IMR-90 (cell line): Measurements from ENCODE around the gene BRWD1.

Experiments
- BHLHE40 ChIP-seq: fragments of 150-350 bp; IDR thresholded peaks from 2 replicates; pipeline ENCODE4 v1.6.1; 2016; ENCODE audit warnings: mild to moderate bottlenecking, low read depth, low read length
- CEBPB ChIP-seq: IDR thresholded peaks from 2 replicates; pipeline ENCODE4 v1.6.1; 2012; ENCODE audit warnings: low read depth, low read length, improper control_type of control experiment
- MAZ ChIP-seq: IDR thresholded peaks from 2 replicates; pipeline ENCODE4 v1.6.1; 2012; ENCODE audit warnings: low read depth, mild to moderate bottlenecking, low read length, improper control_type of control experiment, moderate library complexity, borderline replicate concordance
- MXI1 ChIP-seq: IDR thresholded peaks from 2 replicates; pipeline ENCODE4 v1.6.1; 2012; ENCODE audit warnings: low read depth, mild to moderate bottlenecking, low read length, moderate library complexity, borderline replicate concordance
- POLR2A ChIP-seq: IDR thresholded peaks from 2 replicates; pipeline ENCODE4 v1.6.1; 2012; ENCODE audit warnings: mild to moderate bottlenecking, low read depth, low read length
- RAD21 ChIP-seq: IDR thresholded peaks from 2 replicates; pipeline ENCODE4 v1.6.1; 2012; ENCODE audit warnings: low read length, improper control_type of control experiment
- RFX5 ChIP-seq: IDR thresholded peaks from 2 replicates; pipeline ENCODE4 v1.8.0; 2012; ENCODE audit warnings: low read depth, mild to moderate bottlenecking, low read length, moderate library complexity
- TF ChIP-seq, protein P1 (sequence below): conservative IDR thresholded peaks from 2 replicates; pipeline ENCODE4 v1.5.1; 2012; ENCODE audit warnings: mild to moderate bottlenecking, low read depth, low read length, improper control_type of control experiment

DNA sequence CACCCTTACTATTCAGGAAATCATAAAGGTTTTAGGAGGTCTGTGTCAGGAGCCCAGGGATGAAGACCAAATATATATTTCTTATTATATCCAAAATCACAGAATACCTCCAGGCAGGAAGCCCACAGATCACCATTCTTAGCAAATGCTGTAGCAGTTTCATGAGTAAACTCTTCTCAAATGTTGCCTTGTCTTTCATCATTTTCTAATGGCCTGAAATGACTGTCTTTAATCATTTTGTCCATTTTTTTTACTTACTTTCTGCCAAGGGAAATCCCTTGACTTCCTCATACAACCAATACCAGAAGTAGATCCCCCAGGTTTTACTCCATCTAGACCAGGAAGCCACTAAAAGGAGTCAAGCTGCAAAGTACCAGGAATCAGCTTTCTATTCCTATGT lies 162.6 kb downstream of the BRWD1 start:
- no peak for TF ChIP-seq POLR2A
- TF ChIP-seq MAZ: no peak
- TF ChIP-seq, protein P1, sequence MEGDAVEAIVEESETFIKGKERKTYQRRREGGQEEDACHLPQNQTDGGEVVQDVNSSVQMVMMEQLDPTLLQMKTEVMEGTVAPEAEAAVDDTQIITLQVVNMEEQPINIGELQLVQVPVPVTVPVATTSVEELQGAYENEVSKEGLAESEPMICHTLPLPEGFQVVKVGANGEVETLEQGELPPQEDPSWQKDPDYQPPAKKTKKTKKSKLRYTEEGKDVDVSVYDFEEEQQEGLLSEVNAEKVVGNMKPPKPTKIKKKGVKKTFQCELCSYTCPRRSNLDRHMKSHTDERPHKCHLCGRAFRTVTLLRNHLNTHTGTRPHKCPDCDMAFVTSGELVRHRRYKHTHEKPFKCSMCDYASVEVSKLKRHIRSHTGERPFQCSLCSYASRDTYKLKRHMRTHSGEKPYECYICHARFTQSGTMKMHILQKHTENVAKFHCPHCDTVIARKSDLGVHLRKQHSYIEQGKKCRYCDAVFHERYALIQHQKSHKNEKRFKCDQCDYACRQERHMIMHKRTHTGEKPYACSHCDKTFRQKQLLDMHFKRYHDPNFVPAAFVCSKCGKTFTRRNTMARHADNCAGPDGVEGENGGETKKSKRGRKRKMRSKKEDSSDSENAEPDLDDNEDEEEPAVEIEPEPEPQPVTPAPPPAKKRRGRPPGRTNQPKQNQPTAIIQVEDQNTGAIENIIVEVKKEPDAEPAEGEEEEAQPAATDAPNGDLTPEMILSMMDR: no peak
- no peak for TF ChIP-seq MXI1
- TF ChIP-seq RAD21: no peak
- no peak for TF ChIP-seq CEBPB
- no peak for TF ChIP-seq RFX5
- TF ChIP-seq BHLHE40: no peak
